OCI-LY1 (cell line): Measurements from ENCODE around the gene SLC35F3.

ENCODE experiments used
- H2AFZ ChIP-seq: fragments of 200-600 bp; sonication (generic), shearing (Covaris generic); 2 replicates; pipeline ENCODE4 v1.6.0; 2014; ENCODE audit warnings: antibody characterized with exemption, mild to moderate bottlenecking, low read length
- H3F3A ChIP-seq: fragments of 200-600 bp; sonication (generic), shearing (Covaris generic); 2 replicates; pipeline ENCODE4 v1.6.0; 2014; ENCODE audit warnings: mild to moderate bottlenecking, antibody characterized with exemption, low read length, moderate library complexity; ENCODE audit not compliant: insufficient read depth
- H3K27ac ChIP-seq: fragments of 200-600 bp; sonication (generic); 2 replicates; pipeline ENCODE4 v1.5.1; 2014; ENCODE audit warnings: low read length, mixed run types, mild to moderate bottlenecking, low read depth; ENCODE audit not compliant: poor library complexity, severe bottlenecking
- H3K27me3 ChIP-seq: fragments of 200-600 bp; sonication (generic); 2 replicates; pipeline ENCODE4 v1.6.0; 2014; ENCODE audit warnings: antibody characterized with exemption, mild to moderate bottlenecking, low read length, moderate library complexity; ENCODE audit not compliant: insufficient read depth
- H3K36me3 ChIP-seq: fragments of 200-600 bp; sonication (generic); 2 replicates; pipeline ENCODE4 v1.6.1; 2014; ENCODE audit warnings: mild to moderate bottlenecking, antibody characterized with exemption, low read length, moderate library complexity, mixed read lengths; ENCODE audit not compliant: insufficient read depth
- H3K4me1 ChIP-seq: fragments of 200-600 bp; sonication (generic); 2 replicates; pipeline ENCODE4 v1.5.1; 2014; ENCODE audit warnings: mild to moderate bottlenecking, low read length, moderate library complexity; ENCODE audit not compliant: insufficient read depth, severe bottlenecking
- H3K4me2 ChIP-seq: fragments of 200-600 bp; sonication (generic), shearing (Covaris generic); 2 replicates; pipeline ENCODE4 v1.6.1; 2014; ENCODE audit warnings: low read length
- H3K4me3 ChIP-seq: fragments of 200-600 bp; sonication (generic); 2 replicates; pipeline ENCODE4 v1.5.1; 2014; ENCODE audit warnings: low read length, low read depth, mild to moderate bottlenecking, mixed read lengths; ENCODE audit not compliant: poor library complexity, severe bottlenecking
- H3K79me2 ChIP-seq: fragments of 200-600 bp; shearing (Covaris generic); 2 replicates; pipeline ENCODE4 v1.6.1; 2016; ENCODE audit warnings: mixed run types, low read length, mixed read lengths; ENCODE audit not compliant: insufficient read depth
- H3K9ac ChIP-seq: fragments of 200-600 bp; sonication (generic), shearing (Covaris generic); 2 replicates; pipeline ENCODE4 v1.6.1; 2014; ENCODE audit warnings: mild to moderate bottlenecking, low read length, mixed read lengths
- H3K9me2 ChIP-seq: fragments of 200-600 bp; sonication (generic), shearing (Covaris generic); 2 replicates; pipeline ENCODE4 v1.6.1; 2014; ENCODE audit warnings: low read depth, mild to moderate bottlenecking, low read length, mixed read lengths
- H3K9me3 ChIP-seq: fragments of 200-600 bp; shearing (Covaris generic); 2 replicates; pipeline ENCODE4 v1.6.1; 2014; ENCODE audit warnings: low read length, mixed read lengths
- H4K20me1 ChIP-seq: fragments of 200-600 bp; sonication (generic), shearing (Covaris generic); 2 replicates; pipeline ENCODE4 v1.6.0; 2016; ENCODE audit warnings: mild to moderate bottlenecking, low read length; ENCODE audit not compliant: insufficient read depth
- EZH2 ChIP-seq: fragments of 200-600 bp; sonication (generic), shearing (Covaris generic); IDR thresholded peaks from 2 replicates; pipeline ENCODE4 v1.8.0; 2017; ENCODE audit warnings: borderline replicate concordance, mixed run types, mild to moderate bottlenecking, antibody characterized with exemption, low read length, moderate library complexity, mixed read lengths
- TF ChIP-seq, protein P1 (sequence below): fragments of 200-600 bp; sonication (generic), shearing (Covaris generic); IDR thresholded peaks from 2 replicates; pipeline ENCODE4 v1.5.1; 2017; ENCODE audit warnings: mild to moderate bottlenecking, antibody characterized with exemption, low read length, moderate library complexity, mixed read lengths

Gene SLC35F3

DNA sequence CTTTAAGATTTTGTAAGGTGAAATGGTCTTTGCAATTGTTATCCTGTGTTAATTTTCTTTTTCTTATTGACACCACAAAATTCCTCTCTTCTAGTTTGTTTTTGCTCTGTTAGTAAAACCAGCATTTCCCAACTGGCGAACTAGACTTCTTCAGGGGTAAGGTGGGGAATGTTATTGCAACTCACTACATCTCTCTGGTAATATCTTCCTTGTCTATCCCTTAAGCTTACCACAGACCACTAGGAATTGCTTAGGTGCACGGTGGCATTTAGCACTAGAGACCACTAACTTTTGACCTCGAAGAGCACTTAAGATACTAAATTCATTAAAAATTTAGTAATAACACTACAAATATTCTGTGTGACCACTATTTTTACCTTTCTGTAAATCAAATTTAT lies 464.6 kb downstream of the SLC35F3 start:
- H3K4me2 ChIP-seq: no peak overlapping the region

DNA sequence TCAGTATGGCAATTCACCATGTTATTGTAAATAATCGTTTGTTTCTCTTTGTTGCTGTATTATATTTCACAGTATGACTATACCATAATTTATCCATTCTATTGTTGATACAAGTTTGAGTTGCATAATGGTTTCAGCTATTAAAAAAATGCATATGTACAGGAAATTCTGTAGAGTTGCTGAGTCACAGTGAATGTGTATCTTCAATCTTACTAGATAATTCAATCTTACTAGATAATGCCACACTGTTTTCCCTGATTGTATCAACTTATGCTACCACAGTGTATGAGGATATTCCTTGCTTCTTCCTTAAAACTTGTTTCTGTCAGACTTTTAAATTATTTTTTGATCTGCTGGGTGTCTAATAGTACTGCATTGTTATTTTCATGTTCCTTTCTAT lies 465.3 kb downstream of the SLC35F3 start:
- H3F3A ChIP-seq: no peaks in the 10 kb centered on the region
- H2AFZ ChIP-seq: no peak overlapping the region
- H3K4me2 ChIP-seq: no peak overlapping the region
- peaks cover 25% of the 10 kb centered on the region for H3K4me1 ChIP-seq
- no peaks in the 10 kb centered on the region for H3K9me2 ChIP-seq
- H3K4me3 ChIP-seq: no peak overlapping the region
- no peak overlapping the region for H3K27ac ChIP-seq
- H3K79me2 ChIP-seq: peaks cover 16% of the 10 kb centered on the region; the same call in 1 of the 2 replicates
- H3K27me3 ChIP-seq: no peaks in the 10 kb centered on the region
- H3K9me3 ChIP-seq: no peaks in the 10 kb centered on the region
- TF ChIP-seq, protein P1, sequence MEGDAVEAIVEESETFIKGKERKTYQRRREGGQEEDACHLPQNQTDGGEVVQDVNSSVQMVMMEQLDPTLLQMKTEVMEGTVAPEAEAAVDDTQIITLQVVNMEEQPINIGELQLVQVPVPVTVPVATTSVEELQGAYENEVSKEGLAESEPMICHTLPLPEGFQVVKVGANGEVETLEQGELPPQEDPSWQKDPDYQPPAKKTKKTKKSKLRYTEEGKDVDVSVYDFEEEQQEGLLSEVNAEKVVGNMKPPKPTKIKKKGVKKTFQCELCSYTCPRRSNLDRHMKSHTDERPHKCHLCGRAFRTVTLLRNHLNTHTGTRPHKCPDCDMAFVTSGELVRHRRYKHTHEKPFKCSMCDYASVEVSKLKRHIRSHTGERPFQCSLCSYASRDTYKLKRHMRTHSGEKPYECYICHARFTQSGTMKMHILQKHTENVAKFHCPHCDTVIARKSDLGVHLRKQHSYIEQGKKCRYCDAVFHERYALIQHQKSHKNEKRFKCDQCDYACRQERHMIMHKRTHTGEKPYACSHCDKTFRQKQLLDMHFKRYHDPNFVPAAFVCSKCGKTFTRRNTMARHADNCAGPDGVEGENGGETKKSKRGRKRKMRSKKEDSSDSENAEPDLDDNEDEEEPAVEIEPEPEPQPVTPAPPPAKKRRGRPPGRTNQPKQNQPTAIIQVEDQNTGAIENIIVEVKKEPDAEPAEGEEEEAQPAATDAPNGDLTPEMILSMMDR: no peak
- no peak for TF ChIP-seq EZH2
- H3K36me3 ChIP-seq: no peaks in the 10 kb centered on the region
- H3K9ac ChIP-seq: no peak overlapping the region
- H4K20me1 ChIP-seq: no peaks in the 10 kb centered on the region

More for the DNA sequence above, 464.6 kb downstream of the SLC35F3 start:
- no peaks in the 10 kb centered on the region for H4K20me1 ChIP-seq
- H3K9me2 ChIP-seq: no peaks in the 10 kb centered on the region
- H3K4me3 ChIP-seq: no peak overlapping the region
- H3K79me2 ChIP-seq: peaks cover 9% of the 10 kb centered on the region; the same call in 1 of the 2 replicates
- no peak overlapping the region for H3K9ac ChIP-seq
- H3K4me1 ChIP-seq: peaks cover 18% of the 10 kb centered on the region
- H3K36me3 ChIP-seq: no peaks in the 10 kb centered on the region
- no peak overlapping the region for H3K27ac ChIP-seq
- no peaks in the 10 kb centered on the region for H3K9me3 ChIP-seq
- no peaks in the 10 kb centered on the region for H3F3A ChIP-seq
- H2AFZ ChIP-seq: no peak overlapping the region
- no peaks in the 10 kb centered on the region for H3K27me3 ChIP-seq
- TF ChIP-seq, protein P1: no peak
- TF ChIP-seq EZH2: no peak

DNA sequence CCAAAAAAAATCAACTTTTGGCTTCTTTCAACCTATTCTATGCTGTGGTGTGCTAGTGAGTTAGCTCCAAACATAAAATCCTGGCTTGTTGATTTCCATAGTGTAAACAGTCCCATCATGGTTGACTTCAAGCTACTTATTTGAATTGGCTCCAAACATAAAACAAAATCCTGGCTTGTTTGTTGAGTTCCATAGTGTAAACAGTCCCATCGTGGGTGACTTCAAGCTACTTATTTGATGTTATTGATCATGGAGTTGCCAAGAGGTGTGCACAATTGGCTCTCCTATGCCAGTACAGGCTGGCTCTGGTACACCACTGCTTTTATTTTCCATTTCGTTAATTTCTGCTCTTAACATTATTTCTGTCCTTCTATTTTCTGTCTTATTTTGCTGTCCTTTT lies 466.9 kb downstream of the SLC35F3 start:
- Histone ChIP-seq H3K27ac (no peak overlapping the region), H3K9ac (no peak overlapping the region), H3K79me2 (peaks cover 16% of the 10 kb centered on the region; the same call in 1 of the 2 replicates), H2AFZ (no peak overlapping the region), H3K4me2 (no peak overlapping the region), H4K20me1 (no peaks in the 10 kb centered on the region), H3K9me3 (no peaks in the 10 kb centered on the region), H3F3A (no peaks in the 10 kb centered on the region), H3K9me2 (no peaks in the 10 kb centered on the region), H3K27me3 (no peaks in the 10 kb centered on the region), H3K36me3 (peaks cover 13% of the 10 kb centered on the region), H3K4me1 (peaks cover 29% of the 10 kb centered on the region), H3K4me3 (no peak overlapping the region)
- TF ChIP-seq, protein P1: no peak
- TF ChIP-seq EZH2: no peak
